Ishikawa (cell line): Measurements from ENCODE around the gene TPCN2.

Experiments used
- CEBPB ChIP-seq: IDR thresholded peaks from 2 replicates; pipeline ENCODE4 v1.6.1; 2012
- CREB1 ChIP-seq: IDR thresholded peaks from 2 replicates; pipeline ENCODE4 v1.6.1; 2012; ENCODE audit warnings: low read depth
- EGR1 ChIP-seq: IDR thresholded peaks from 2 replicates; pipeline ENCODE4 v1.6.1; 2012
- EP300 ChIP-seq: IDR thresholded peaks from 2 replicates; pipeline ENCODE4 v1.6.1; 2012; ENCODE audit warnings: borderline replicate concordance
- FOXM1 ChIP-seq: IDR thresholded peaks from 2 replicates; pipeline ENCODE4 v1.6.1; 2012; ENCODE audit warnings: low read depth, borderline replicate concordance
- NFIC ChIP-seq: IDR thresholded peaks from 2 replicates; pipeline ENCODE4 v1.6.1; 2012
- RAD21 ChIP-seq: IDR thresholded peaks from 2 replicates; pipeline ENCODE4 v1.6.1; 2012; ENCODE audit warnings: low read depth
- TAF1 ChIP-seq: IDR thresholded peaks from 2 replicates; pipeline ENCODE4 v1.6.1; 2012; ENCODE audit warnings: low read depth, mild to moderate bottlenecking
- TCF12 ChIP-seq: IDR thresholded peaks from 2 replicates; pipeline ENCODE4 v1.6.1; 2012; ENCODE audit warnings: low read depth
- TEAD4 ChIP-seq: IDR thresholded peaks from 2 replicates; pipeline ENCODE4 v1.6.1; 2012
- YY1 ChIP-seq: IDR thresholded peaks from 2 replicates; pipeline ENCODE4 v1.6.1; 2012; ENCODE audit warnings: low read depth
- ZBTB7A ChIP-seq: IDR thresholded peaks from 2 replicates; pipeline ENCODE4 v1.6.1; 2012; ENCODE audit warnings: low read depth
- TF ChIP-seq, protein P1 (sequence below): IDR thresholded peaks from 2 replicates; pipeline ENCODE4 v1.6.1; 2012; ENCODE audit warnings: low read depth, mild to moderate bottlenecking
- TF ChIP-seq, protein P2 (sequence below): IDR thresholded peaks from 2 replicates; pipeline ENCODE4 v1.6.1; 2012
- TF ChIP-seq, protein P3 (sequence below): IDR thresholded peaks from 2 replicates; pipeline ENCODE4 v1.6.1; 2012

The TPCN2 gene

DNA sequence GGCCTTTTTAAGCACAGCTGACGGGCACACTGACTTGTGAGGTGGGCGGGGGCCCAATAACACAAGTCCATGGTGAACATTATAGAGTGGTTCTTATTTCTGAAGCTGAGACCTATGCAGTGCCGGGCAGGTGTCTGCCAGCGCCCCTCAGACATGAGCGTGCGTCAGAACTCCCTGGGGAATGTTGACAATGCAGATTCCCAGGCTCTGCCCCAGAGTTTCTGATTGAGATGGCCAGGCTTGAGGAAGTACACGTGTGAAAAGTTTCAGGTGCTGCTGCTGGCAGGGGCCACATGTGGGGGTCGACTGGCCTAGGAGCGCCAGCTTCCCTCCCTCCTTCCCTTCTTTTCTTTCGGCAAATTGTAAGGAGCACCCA lies 46.2 kb downstream of the TPCN2 start:
- TF ChIP-seq TCF12 (no peak), ZBTB7A (0 out of 2 replicates have a peak, but pooled peaks have one; percentile 14), TEAD4 (peak; percentile 2; the same call in 1 of the 2 replicates)

DNA sequence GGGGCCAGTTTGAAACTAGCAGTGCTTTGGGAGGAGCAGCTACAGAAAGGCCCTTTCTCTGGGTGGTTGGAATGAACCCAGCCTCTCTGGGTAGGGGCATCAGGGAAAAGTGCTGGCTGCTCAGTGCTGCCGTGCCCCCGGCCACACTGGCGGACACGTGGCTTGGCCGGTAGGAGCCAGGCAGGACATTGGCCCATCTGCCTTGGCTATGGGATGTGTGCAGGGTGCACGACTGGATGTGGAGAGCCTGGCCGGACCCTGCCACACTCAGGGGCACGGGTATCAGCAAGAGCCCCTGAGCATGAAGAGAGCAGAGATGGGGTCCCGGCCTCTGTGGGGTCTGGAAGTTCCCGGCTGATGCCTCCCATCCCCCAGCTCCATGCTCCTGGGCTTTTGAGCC lies 46.6 kb downstream of the TPCN2 start:
- no peak for TF ChIP-seq NFIC
- TF ChIP-seq TCF12: no peak
- no peak for TF ChIP-seq EP300
- no peak for TF ChIP-seq YY1
- TF ChIP-seq CEBPB: no peak
- TF ChIP-seq RAD21: no peak
- TF ChIP-seq TEAD4: no peak
- TF ChIP-seq, protein P1, sequence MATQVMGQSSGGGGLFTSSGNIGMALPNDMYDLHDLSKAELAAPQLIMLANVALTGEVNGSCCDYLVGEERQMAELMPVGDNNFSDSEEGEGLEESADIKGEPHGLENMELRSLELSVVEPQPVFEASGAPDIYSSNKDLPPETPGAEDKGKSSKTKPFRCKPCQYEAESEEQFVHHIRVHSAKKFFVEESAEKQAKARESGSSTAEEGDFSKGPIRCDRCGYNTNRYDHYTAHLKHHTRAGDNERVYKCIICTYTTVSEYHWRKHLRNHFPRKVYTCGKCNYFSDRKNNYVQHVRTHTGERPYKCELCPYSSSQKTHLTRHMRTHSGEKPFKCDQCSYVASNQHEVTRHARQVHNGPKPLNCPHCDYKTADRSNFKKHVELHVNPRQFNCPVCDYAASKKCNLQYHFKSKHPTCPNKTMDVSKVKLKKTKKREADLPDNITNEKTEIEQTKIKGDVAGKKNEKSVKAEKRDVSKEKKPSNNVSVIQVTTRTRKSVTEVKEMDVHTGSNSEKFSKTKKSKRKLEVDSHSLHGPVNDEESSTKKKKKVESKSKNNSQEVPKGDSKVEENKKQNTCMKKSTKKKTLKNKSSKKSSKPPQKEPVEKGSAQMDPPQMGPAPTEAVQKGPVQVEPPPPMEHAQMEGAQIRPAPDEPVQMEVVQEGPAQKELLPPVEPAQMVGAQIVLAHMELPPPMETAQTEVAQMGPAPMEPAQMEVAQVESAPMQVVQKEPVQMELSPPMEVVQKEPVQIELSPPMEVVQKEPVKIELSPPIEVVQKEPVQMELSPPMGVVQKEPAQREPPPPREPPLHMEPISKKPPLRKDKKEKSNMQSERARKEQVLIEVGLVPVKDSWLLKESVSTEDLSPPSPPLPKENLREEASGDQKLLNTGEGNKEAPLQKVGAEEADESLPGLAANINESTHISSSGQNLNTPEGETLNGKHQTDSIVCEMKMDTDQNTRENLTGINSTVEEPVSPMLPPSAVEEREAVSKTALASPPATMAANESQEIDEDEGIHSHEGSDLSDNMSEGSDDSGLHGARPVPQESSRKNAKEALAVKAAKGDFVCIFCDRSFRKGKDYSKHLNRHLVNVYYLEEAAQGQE: no peak
- TF ChIP-seq EGR1: no peak
- no peak for TF ChIP-seq CREB1
- TF ChIP-seq FOXM1: no peak
- TF ChIP-seq ZBTB7A: no peak
- no peak for TF ChIP-seq TAF1
- TF ChIP-seq, protein P2, sequence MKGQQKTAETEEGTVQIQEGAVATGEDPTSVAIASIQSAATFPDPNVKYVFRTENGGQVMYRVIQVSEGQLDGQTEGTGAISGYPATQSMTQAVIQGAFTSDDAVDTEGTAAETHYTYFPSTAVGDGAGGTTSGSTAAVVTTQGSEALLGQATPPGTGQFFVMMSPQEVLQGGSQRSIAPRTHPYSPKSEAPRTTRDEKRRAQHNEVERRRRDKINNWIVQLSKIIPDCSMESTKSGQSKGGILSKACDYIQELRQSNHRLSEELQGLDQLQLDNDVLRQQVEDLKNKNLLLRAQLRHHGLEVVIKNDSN: no peak
- TF ChIP-seq, protein P3, sequence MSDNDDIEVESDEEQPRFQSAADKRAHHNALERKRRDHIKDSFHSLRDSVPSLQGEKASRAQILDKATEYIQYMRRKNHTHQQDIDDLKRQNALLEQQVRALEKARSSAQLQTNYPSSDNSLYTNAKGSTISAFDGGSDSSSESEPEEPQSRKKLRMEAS: no peak

DNA sequence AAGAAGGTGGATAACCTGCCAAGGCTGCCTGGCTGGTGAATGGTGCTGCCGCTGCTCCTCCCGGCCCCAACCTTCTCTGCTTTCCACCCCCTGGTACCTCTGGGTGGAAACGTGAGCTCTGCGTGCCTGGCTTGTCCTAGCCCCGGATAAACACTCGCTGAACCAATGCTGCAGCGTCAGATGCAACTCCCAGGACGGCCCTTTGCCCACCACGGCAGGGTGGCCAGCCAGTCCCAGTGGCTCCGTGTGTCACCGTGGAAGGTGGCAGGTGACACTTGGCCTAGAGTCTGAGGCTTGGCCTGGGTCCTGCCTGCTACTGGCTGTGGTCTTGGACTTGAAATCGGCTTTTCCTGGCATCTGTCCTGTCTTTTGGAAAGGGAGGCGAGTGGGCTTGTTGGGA lies 47.7 kb downstream of the TPCN2 start:
- no peak for TF ChIP-seq ZBTB7A
- no peak for TF ChIP-seq FOXM1
- TF ChIP-seq YY1: no peak
- TF ChIP-seq TAF1: no peak
- no peak for TF ChIP-seq TCF12
- no peak for TF ChIP-seq EGR1
- TF ChIP-seq RAD21: no peak
- TF ChIP-seq EP300: no peak
- TF ChIP-seq, protein P2: no peak
- TF ChIP-seq, protein P3: no peak
- no peak for TF ChIP-seq NFIC

DNA sequence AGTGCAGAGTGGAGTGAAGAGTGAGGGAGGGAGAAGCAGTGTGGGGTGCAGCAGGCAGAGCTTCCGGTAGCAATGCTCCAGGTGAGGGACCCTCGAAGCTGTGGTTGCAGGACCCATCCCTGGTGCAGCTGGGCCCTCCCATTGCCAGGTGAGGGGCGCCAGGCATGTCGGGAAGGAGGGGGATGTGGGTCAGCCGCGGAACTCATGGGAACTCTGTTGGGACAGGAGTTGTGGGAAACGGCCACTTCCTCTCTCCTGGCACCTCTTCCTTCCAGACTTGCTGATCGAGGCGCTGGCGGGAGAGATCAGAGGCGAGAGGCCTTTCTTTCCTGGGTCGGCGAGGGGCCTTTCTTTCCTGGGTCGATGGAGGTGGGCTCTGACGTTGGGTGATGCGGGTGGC lies 48.5 kb downstream of the TPCN2 start:
- no peak for TF ChIP-seq TCF12
- TF ChIP-seq FOXM1: no peak
- no peak for TF ChIP-seq RAD21
- TF ChIP-seq NFIC: no peak

DNA sequence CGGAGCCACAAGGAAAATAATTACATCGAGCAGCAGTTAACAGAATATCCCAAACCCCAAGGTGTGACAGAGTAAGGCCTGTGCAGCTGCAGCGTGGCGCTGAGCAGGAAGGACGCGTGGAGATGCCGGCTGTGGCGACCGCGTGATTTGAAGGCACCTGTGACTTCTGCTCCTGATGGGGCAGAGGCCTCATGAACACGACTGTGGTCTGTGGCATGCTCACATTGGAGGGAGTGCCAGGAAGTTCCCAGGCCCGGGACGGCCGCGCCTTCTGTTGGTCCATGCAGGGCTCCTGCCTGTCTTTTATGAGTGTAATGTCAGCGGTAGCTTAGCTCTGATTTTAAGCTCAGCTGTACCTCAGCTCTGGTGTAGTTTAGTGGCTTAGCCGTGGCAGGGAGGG lies 50.4 kb downstream of the TPCN2 start:
- TF ChIP-seq, protein P1: no peak
- TF ChIP-seq, protein P3: no peak
- TF ChIP-seq YY1: no peak
- no peak for TF ChIP-seq TCF12
- TF ChIP-seq CEBPB: no peak
- no peak for TF ChIP-seq TEAD4
- TF ChIP-seq CREB1: no peak
- TF ChIP-seq FOXM1: no peak
- TF ChIP-seq, protein P2: no peak
- no peak for TF ChIP-seq NFIC
- no peak for TF ChIP-seq TAF1
- no peak for TF ChIP-seq EGR1

DNA sequence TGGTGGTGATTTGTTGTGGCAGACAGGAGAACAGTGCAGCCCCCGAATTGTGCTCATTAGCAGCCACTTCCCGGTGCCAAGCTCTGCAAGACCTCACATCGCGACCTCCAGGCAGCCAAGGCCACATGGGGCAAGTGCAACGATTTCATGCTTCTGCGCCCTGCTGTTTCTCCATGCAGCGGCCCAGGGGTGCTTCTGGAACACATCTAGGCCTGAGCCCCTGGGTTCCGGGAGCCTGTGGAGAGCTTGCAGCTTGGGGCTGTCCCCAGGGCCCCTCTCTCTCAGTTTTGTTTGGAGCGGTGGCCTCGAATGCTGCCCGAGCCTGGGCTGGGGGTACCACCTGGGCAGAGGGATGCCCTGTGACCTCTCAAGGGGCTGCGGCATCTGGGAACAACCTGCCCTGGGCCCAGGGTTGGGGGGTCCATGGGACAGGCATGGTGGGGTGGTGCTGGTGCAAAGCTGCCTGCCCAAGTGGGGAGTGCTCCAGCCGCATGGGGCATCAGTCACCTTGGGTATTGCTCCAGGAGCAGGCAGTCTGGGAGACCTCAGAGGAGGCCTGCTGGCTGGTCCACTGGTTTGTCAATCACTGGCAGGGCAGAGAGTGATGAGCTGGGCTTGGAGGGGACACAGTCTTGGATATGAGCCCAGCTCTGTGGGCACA lies 51.9 kb downstream of the TPCN2 start:
- TF ChIP-seq TEAD4 (no peak), TCF12 (no peak), ZBTB7A (no peak), TAF1 (no peak), EP300 (no peak), EGR1 (no peak), YY1 (no peak), NFIC (no peak), CEBPB (no peak), CREB1 (no peak), FOXM1 (no peak), RAD21 (no peak)
- TF ChIP-seq, protein P2: no peak
- TF ChIP-seq, protein P1: no peak
- TF ChIP-seq, protein P3: no peak
